Keratinocyte (primary cell): ENCODE measurements around the gene POC5. TPM values are rescaled to one million over a fixed set of nuclear protein-coding genes. Genes with fewer than 3 reads are reported as not detected.
"Not testable (repeated sequence)": the region's sequence is repeated elsewhere in the genome, so short reads cannot be mapped to it uniquely, and the experiment has no call there.

Source experiments
- DNase-seq: peaks from one replicate; pipeline ENCODE4 v3.0.0-alpha.2; 2011; ENCODE audit warnings: low read depth, missing footprints, low spot score
- FAIRE-seq: peaks from 2 replicates; lab custom pipeline; 2011; peaks lifted over from hg19 to GRCh38; lab: Jason Lieb, UNC
- H2AFZ ChIP-seq: 2 replicates; pipeline ENCODE4 v1.6.0; 2012; ENCODE audit warnings: low read length, control low read depth, inconsistent platforms; ENCODE audit not compliant: control insufficient read depth
- H3K27ac ChIP-seq: 2 replicates; pipeline ENCODE4 v1.5.1; 2011; ENCODE audit warnings: low read length; ENCODE audit not compliant: control insufficient read depth, insufficient read depth
- H3K27me3 ChIP-seq: 3 replicates; pipeline ENCODE4 v1.6.0; 2011; ENCODE audit warnings: low read length; ENCODE audit not compliant: control insufficient read depth, insufficient read depth; ENCODE audit errors: extremely low read depth
- H3K36me3 ChIP-seq, 2 experiments: 2 replicates in 1 of 2; 3 replicates in 1 of 2; pipeline ENCODE4 v1.5.1; 2011; ENCODE audit warnings: low read length in 2 of 2, mild to moderate bottlenecking in 1 of 2; ENCODE audit not compliant: control insufficient read depth in 2 of 2, insufficient read depth in 2 of 2; ENCODE audit errors: extremely low read depth in 1 of 2
- H3K4me1 ChIP-seq: 3 replicates; pipeline ENCODE4 v1.5.1; 2011; ENCODE audit warnings: low read length; ENCODE audit not compliant: control insufficient read depth, insufficient read depth; ENCODE audit errors: extremely low read depth
- H3K4me2 ChIP-seq: 3 replicates; pipeline ENCODE4 v1.6.0; 2011; ENCODE audit warnings: low read depth, low read length; ENCODE audit not compliant: control insufficient read depth, insufficient read depth; ENCODE audit errors: extremely low read depth
- H3K4me3 ChIP-seq, 3 experiments: fragments of 200-600 bp in 1 of 3; sonication (generic) in 1 of 3; 2 replicates in 2 of 3; 3 replicates in 1 of 3; pipeline ENCODE4 v1.5.1; 2011 to 2016; ENCODE audit warnings: low read length in 3 of 3, mild to moderate bottlenecking in 3 of 3, control low read depth in 2 of 3, inconsistent platforms in 1 of 3, low read depth in 1 of 3, mixed read lengths in 1 of 3, mixed run types in 1 of 3, moderate library complexity in 1 of 3; ENCODE audit not compliant: control insufficient read depth in 2 of 3, insufficient read depth in 2 of 3; ENCODE audit errors: extremely low read depth in 1 of 3
- H3K79me2 ChIP-seq: 2 replicates; pipeline ENCODE4 v1.6.0; 2012; ENCODE audit warnings: low read length; ENCODE audit not compliant: control insufficient read depth, insufficient read depth
- H3K9ac ChIP-seq: 3 replicates; pipeline ENCODE4 v1.6.0; 2011; ENCODE audit warnings: low read length; ENCODE audit not compliant: control insufficient read depth, insufficient read depth; ENCODE audit errors: extremely low read depth
- H3K9me1 ChIP-seq: 3 replicates; pipeline ENCODE4 v1.6.0; 2011; ENCODE audit warnings: low read length; ENCODE audit not compliant: control insufficient read depth, insufficient read depth; ENCODE audit errors: extremely low read depth
- H3K9me3 ChIP-seq: 2 replicates; pipeline ENCODE4 v1.5.1; 2012; ENCODE audit warnings: low read depth, low read length; ENCODE audit not compliant: control insufficient read depth
- H4K20me1 ChIP-seq: 3 replicates; pipeline ENCODE4 v1.6.0; 2011; ENCODE audit warnings: low read length; ENCODE audit not compliant: control insufficient read depth, insufficient read depth; ENCODE audit errors: extremely low read depth
- EZH2 ChIP-seq: IDR thresholded peaks from one replicate; pipeline ENCODE4 v1.6.1; 2012; ENCODE audit warnings: inconsistent platforms, mild to moderate bottlenecking, low read length, moderate library complexity
- dilution Hi-C: fragments of 300-500 bp; cut with MboI; formaldehyde crosslinking; loops from one replicate; pipeline ENCODE4 v1.7.0; 2020; ENCODE audit warnings: low sequenced_read_pairs; ENCODE audit not compliant: extremely low pct_ligation_motif_present
- polyA plus RNA-seq, 5 experiments: library from polyadenylated mRNA; depleted of rRNA in 3 of 5; stranded (reverse) in 3 of 5; stranded (forward) in 1 of 5; unstranded in 1 of 5; fragments of >200 nt; gene quantifications; 1 replicate in 1 of 5; 2 replicates in 3 of 5; 3 replicates in 1 of 5; pipeline versions ENCODE4 v1.2.1 to v1.2.3, GENCODE V29; 2011 to 2012; ENCODE audit warnings: missing spikeins in 2 of 5, low read depth in 1 of 5, low replicate concordance in 1 of 5
- TF ChIP-seq, protein P1 (sequence below), 3 experiments: IDR thresholded peaks in 1 of 3; conservative IDR thresholded peaks in 1 of 3; optimal IDR thresholded peaks in 1 of 3; 2 replicates in 2 of 3; 3 replicates in 1 of 3; pipeline versions ENCODE3 to v1.5.1; 2011; ENCODE audit warnings: low read length in 3 of 3, mild to moderate bottlenecking in 3 of 3, moderate library complexity in 2 of 3, control low read depth in 1 of 3, inconsistent platforms in 1 of 3; ENCODE audit not compliant: insufficient read depth in 2 of 3; ENCODE audit errors: extremely low read depth in 1 of 3

Gene POC5
- polyA plus RNA-seq, 1 donor (not counting 4 experiments of a cell fraction or from before 2014, with no cell fraction given) = 10.4 TPM

DNA sequence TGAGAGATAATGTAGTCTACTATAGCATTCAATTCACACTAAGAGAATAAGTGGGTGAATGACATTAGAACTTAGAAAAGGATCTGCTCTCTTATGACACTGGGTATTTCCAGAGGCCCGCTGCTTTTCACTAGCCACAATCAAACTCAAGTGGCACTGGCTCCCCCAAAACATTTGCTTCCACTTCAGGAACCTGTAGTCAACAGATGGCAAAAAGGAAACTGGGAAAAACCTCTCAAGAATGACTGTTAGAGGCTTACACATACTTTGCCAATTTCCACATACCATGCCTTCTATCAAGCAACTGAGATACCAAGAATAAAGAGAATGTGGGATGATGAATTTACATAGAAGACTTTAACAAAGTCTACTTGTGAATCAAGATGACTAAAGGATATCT lies 11.2 kb downstream of the POC5 start:
- Histone ChIP-seq H3K79me2 (no peaks in the 10 kb centered on the region), H3K4me1 (no peaks in the 10 kb centered on the region), H3K4me2 (no peak overlapping the region), H3K9me3 (no peaks in the 10 kb centered on the region), H3K27me3 (no peaks in the 10 kb centered on the region), H3K36me3 (peaks cover 0 to 4% of the 10 kb centered on the region in 2 experiments), H2AFZ (no peak overlapping the region), H4K20me1 (no peaks in the 10 kb centered on the region), H3K4me3 (no peak overlapping the region), H3K9ac (no peak overlapping the region), H3K27ac (no peak overlapping the region), H3K9me1 (no peaks in the 10 kb centered on the region)
- dilution Hi-C loops = no loop called here
- DNase-seq (no peak), FAIRE-seq (no peak)
- no peak for TF ChIP-seq EZH2
- TF ChIP-seq, protein P1, sequence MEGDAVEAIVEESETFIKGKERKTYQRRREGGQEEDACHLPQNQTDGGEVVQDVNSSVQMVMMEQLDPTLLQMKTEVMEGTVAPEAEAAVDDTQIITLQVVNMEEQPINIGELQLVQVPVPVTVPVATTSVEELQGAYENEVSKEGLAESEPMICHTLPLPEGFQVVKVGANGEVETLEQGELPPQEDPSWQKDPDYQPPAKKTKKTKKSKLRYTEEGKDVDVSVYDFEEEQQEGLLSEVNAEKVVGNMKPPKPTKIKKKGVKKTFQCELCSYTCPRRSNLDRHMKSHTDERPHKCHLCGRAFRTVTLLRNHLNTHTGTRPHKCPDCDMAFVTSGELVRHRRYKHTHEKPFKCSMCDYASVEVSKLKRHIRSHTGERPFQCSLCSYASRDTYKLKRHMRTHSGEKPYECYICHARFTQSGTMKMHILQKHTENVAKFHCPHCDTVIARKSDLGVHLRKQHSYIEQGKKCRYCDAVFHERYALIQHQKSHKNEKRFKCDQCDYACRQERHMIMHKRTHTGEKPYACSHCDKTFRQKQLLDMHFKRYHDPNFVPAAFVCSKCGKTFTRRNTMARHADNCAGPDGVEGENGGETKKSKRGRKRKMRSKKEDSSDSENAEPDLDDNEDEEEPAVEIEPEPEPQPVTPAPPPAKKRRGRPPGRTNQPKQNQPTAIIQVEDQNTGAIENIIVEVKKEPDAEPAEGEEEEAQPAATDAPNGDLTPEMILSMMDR (optimal IDR thresholded peaks at IDR 0.05 in 1 of 3, IDR thresholded peaks at IDR 0.05 in 1 of 3, conservative IDR thresholded peaks at IDR 0.05 in 1 of 3; ENCODE audit: extremely low read depth in 1 of 3, insufficient read depth in 2 of 3, low read length in 3 of 3) = no peak

DNA sequence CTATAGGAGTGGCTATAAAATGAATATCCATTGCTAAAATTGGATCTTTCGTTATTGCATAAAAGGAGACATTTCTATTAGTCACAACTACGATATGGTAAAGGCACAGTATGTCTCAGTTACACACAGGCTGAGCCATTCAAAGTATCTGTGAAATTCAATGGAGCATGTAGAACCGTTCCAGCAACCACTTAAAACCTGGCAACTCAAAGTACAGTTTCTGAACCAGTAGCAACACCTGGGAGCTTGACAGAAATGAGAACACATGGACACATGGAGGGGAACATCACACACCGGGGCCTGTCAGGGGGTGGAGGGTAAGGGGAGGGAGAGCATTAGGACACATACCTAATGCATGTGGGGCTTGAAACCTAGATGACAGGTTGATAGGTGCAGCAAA lies 15.4 kb downstream of the POC5 start:
- H3K27me3 ChIP-seq = no peaks in the 10 kb centered on the region
- H3K9ac ChIP-seq = no peak overlapping the region
- no peak for TF ChIP-seq EZH2
- TF ChIP-seq, protein P1 (optimal IDR thresholded peaks at IDR 0.05 in 1 of 3, IDR thresholded peaks at IDR 0.05 in 1 of 3, conservative IDR thresholded peaks at IDR 0.05 in 1 of 3; ENCODE audit: extremely low read depth in 1 of 3, insufficient read depth in 2 of 3, low read length in 3 of 3) = no peak
- H3K4me1 ChIP-seq = no peaks in the 10 kb centered on the region
- H3K27ac ChIP-seq = no peak overlapping the region
- H3K36me3 ChIP-seq = peaks cover 0 to 4% of the 10 kb centered on the region in 2 experiments
- no peak overlapping the region for H3K4me2 ChIP-seq
- no peak overlapping the region for H2AFZ ChIP-seq
- DNase-seq = no peak
- no peaks in the 10 kb centered on the region for H3K9me3 ChIP-seq
- H3K79me2 ChIP-seq = no peaks in the 10 kb centered on the region
- no peaks in the 10 kb centered on the region for H3K9me1 ChIP-seq
- dilution Hi-C loops = no loop called here
- no peak for FAIRE-seq
- H4K20me1 ChIP-seq = no peaks in the 10 kb centered on the region
- H3K4me3 ChIP-seq = no peak overlapping the region

DNA sequence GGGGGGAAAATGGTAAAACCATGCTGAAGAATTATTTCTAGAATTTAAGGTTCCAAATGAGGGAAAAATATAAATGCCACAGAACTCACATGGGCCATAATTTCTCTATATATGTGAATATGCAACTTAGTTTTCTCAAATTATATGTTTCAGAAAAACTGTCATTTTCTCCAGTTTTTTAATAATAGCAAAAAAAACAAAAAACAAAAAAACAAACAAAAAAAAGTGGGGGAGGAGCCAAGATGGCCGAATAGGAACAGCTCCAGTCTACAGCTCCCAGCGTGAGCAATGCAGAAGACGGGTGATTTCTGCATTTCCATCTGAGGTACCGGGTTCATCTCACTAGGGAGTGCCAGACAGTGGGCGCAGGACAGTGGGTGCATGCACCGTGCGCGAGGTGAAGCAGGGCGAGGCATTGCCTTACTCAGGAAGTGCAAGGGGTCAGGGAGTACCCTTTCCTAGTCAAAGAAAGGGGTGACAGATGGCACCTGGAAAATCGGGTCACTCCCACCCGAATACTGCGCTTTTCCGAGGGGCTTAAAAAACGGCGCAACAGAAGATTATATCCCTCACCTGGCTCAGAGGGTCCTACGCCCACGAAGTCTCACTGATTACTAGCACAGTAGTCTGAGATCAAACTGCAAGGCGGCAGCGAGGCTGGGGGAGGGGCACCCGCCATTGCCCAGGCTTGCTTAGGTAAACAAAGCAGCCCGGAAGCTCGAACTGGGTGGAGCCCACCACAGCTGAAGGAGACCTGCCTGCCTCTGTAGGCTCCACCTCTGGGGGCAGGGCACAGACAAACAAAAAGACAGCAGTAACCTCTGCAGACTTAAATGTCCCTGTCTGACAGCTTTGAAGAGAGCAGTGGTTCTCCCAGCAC lies 21.5 kb downstream of the POC5 start:
- not testable (repeated sequence) for FAIRE-seq, H4K20me1 ChIP-seq

More for the DNA sequence above, 21.5 kb downstream of the POC5 start:
- H3K36me3 ChIP-seq, dilution Hi-C loops, H3K79me2 ChIP-seq, H3K9me3 ChIP-seq, DNase-seq, H3K4me3 ChIP-seq, H3K27me3 ChIP-seq, H3K4me1 ChIP-seq, H3K9ac ChIP-seq, H3K27ac ChIP-seq, H3K9me1 ChIP-seq, H2AFZ ChIP-seq, H3K4me2 ChIP-seq: not testable (repeated sequence)
